DOHH2 (cell line): ENCODE measurements around the gene C19orf33.

Experiments
- H3F3A ChIP-seq: fragments of 200-600 bp; sonication (generic), shearing (Covaris generic); 2 replicates; pipeline ENCODE4 v1.6.0; 2016; ENCODE audit warnings: antibody characterized with exemption, mild to moderate bottlenecking; ENCODE audit not compliant: control insufficient read depth, insufficient read depth
- H3K27ac ChIP-seq: fragments of 200-600 bp; sonication (generic); 2 replicates; pipeline ENCODE4 v1.5.1; 2014; ENCODE audit warnings: low read depth, mild to moderate bottlenecking, low read length, moderate library complexity
- H3K27me3 ChIP-seq: fragments of 200-600 bp; sonication (generic); 2 replicates; pipeline ENCODE4 v1.6.1; 2014; ENCODE audit warnings: mild to moderate bottlenecking, low read length, mixed read lengths; ENCODE audit not compliant: control insufficient read depth
- H3K36me3 ChIP-seq: fragments of 200-600 bp; sonication (generic); 2 replicates; pipeline ENCODE4 v1.6.1; 2014; ENCODE audit warnings: mild to moderate bottlenecking, low read length, moderate library complexity, mixed read lengths; ENCODE audit not compliant: control insufficient read depth
- H3K4me1 ChIP-seq: fragments of 200-600 bp; sonication (generic); 2 replicates; pipeline ENCODE4 v1.6.1; 2014; ENCODE audit warnings: mild to moderate bottlenecking, low read length, mixed read lengths; ENCODE audit not compliant: control insufficient read depth
- H3K4me2 ChIP-seq: fragments of 200-600 bp; sonication (generic); 2 replicates; pipeline ENCODE4 v1.6.0; 2014; ENCODE audit warnings: mild to moderate bottlenecking, low read length, moderate library complexity
- H3K4me3 ChIP-seq: fragments of 200-600 bp; sonication (generic); 2 replicates; pipeline ENCODE4 v1.5.1; 2014; ENCODE audit warnings: mild to moderate bottlenecking, low read length, mixed read lengths
- H3K79me2 ChIP-seq: fragments of 200-600 bp; sonication (generic); 2 replicates; pipeline ENCODE4 v1.6.1; 2014; ENCODE audit warnings: mild to moderate bottlenecking, low read length, mixed read lengths; ENCODE audit not compliant: control insufficient read depth
- H3K9me2 ChIP-seq: fragments of 200-600 bp; sonication (generic); replicated peaks from 2 replicates; pipeline ENCODE4 v1.6.1; 2014; ENCODE audit warnings: mild to moderate bottlenecking, low read length, mixed read lengths; ENCODE audit not compliant: control insufficient read depth
- H3K9me3 ChIP-seq: fragments of 200-600 bp; sonication (generic); 2 replicates; pipeline ENCODE4 v1.6.1; 2014; ENCODE audit warnings: antibody characterized with exemption, low read length, mixed read lengths; ENCODE audit not compliant: control insufficient read depth, insufficient read depth
- H4K20me1 ChIP-seq: fragments of 200-600 bp; sonication (generic); 2 replicates; pipeline ENCODE4 v1.6.0; 2014; ENCODE audit warnings: low read depth, mild to moderate bottlenecking, antibody characterized with exemption, low read length, moderate library complexity; ENCODE audit not compliant: control insufficient read depth, insufficient read depth
- EZH2phosphoT487 ChIP-seq: fragments of 200-600 bp; sonication (generic); IDR thresholded peaks from 2 replicates; pipeline ENCODE4 v1.6.1; 2017; ENCODE audit warnings: borderline replicate concordance, mild to moderate bottlenecking, antibody characterized with exemption, low read length, moderate library complexity, mixed read lengths
- TF ChIP-seq, protein P1 (sequence below): fragments of 200-600 bp; sonication (generic); IDR thresholded peaks from one replicate; pipeline ENCODE4 v1.5.1; 2014; ENCODE audit warnings: antibody characterized with exemption, mild to moderate bottlenecking, low read depth, low read length; ENCODE audit not compliant: poor library complexity, severe bottlenecking

C19orf33 gene

DNA sequence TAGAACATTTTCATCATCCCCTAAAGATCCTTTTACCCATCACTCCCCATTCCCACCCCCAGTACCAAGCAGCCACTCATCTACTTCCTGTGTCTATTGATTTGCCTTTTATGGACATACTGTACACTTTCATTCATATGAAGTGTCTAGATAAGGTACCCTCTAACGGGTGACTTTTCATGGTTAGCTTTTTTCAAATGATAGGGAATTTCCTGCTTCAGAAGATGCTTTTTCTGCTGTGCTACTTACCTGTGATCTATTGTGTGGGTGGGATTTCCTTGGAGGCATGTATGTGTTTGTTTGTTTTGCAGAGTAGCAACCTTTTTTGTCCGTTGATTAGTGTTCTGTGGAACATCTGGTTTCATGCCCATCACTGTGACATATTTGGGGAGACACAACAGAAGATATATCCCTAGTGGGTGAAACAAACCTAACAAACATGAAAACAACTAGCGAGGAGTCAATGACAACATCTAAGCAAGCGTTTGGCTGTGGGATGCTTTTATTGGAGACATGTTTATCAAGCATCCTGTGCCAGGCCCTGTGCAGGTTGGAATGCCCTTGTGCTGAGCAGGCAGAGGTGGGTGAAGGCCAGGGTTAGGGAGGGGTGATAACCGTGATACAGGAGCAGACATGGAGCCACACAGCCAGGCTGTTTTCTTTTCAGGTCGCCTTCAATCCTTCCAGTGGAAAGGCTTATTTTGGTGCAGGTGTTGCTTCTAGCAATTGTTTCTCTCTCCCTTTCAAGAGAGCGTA is 22.1 kb upstream of the C19orf33 start:
- TF ChIP-seq EZH2phosphoT487 = no peak
- TF ChIP-seq, protein P1, sequence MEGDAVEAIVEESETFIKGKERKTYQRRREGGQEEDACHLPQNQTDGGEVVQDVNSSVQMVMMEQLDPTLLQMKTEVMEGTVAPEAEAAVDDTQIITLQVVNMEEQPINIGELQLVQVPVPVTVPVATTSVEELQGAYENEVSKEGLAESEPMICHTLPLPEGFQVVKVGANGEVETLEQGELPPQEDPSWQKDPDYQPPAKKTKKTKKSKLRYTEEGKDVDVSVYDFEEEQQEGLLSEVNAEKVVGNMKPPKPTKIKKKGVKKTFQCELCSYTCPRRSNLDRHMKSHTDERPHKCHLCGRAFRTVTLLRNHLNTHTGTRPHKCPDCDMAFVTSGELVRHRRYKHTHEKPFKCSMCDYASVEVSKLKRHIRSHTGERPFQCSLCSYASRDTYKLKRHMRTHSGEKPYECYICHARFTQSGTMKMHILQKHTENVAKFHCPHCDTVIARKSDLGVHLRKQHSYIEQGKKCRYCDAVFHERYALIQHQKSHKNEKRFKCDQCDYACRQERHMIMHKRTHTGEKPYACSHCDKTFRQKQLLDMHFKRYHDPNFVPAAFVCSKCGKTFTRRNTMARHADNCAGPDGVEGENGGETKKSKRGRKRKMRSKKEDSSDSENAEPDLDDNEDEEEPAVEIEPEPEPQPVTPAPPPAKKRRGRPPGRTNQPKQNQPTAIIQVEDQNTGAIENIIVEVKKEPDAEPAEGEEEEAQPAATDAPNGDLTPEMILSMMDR = no peak
- Histone ChIP-seq H3K4me1 (peaks cover 15% of the 10 kb centered on the region), H3K9me2 (no peaks in the 10 kb centered on the region), H3K4me2 (no peak overlapping the region), H3K79me2 (no peaks in the 10 kb centered on the region), H3K4me3 (no peak overlapping the region), H4K20me1 (no peaks in the 10 kb centered on the region), H3F3A (no peaks in the 10 kb centered on the region), H3K27ac (no peak overlapping the region), H3K9me3 (no peaks in the 10 kb centered on the region), H3K36me3 (no peaks in the 10 kb centered on the region), H3K27me3 (no peaks in the 10 kb centered on the region)

DNA sequence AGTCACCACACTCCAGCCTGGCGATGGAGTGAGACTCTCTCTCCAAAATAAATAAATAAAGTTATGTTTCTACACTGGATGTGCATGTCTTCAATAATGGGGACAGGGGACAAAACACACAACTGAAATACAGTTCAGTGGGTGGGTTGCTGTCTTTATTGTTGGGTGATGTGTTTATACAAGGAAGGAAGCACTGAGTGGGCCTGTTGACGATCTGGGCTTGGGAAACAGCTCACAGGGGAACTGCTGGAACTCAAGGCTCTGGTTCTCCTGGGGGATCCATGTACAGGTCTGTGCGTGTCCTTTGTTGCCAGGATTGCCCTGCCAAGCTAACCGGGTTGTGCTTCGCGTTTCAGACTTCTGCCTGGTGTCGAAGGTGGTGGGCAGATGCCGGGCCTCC is 20.8 kb upstream of the C19orf33 start:
- no peaks in the 10 kb centered on the region for H3K36me3 ChIP-seq
- H3K79me2 ChIP-seq = no peaks in the 10 kb centered on the region
- no peaks in the 10 kb centered on the region for H4K20me1 ChIP-seq

DNA sequence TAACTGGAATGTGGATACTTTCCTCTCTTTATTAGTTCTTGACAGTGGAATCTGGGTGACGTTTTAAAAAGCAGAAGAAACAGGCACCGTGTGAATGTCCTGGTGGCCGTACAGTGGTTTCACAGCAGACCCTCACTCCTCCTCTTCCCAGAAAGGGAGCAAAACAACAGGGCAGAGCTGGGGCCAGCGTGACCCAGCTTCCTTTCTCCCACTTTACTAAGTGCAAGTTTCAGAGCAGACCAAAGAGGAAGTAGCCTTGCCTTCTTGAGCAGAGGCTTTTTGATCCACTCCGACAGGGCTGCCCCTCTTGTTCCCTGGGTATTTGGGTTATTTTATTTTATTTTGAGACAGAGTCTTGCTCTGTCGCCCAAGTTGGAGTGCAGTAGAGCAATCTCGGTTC is 19.6 kb upstream of the C19orf33 start:
- Histone ChIP-seq H3F3A (no peaks in the 10 kb centered on the region), H3K27me3 (no peaks in the 10 kb centered on the region), H3K27ac (no peak overlapping the region), H3K9me2 (no peaks in the 10 kb centered on the region), H3K4me2 (peak overlapping the region; percentile 37), H3K4me1 (peaks cover 15% of the 10 kb centered on the region), H3K79me2 (no peaks in the 10 kb centered on the region), H3K4me3 (no peak overlapping the region), H4K20me1 (no peaks in the 10 kb centered on the region), H3K9me3 (no peaks in the 10 kb centered on the region), H3K36me3 (no peaks in the 10 kb centered on the region)
- TF ChIP-seq EZH2phosphoT487 = no peak
- TF ChIP-seq, protein P1 = no peak

More for the DNA sequence above, 20.8 kb upstream of the C19orf33 start:
- Histone ChIP-seq H3K4me2 (no peak overlapping the region), H3K27me3 (no peaks in the 10 kb centered on the region), H3K9me2 (no peaks in the 10 kb centered on the region), H3K4me1 (peaks cover 15% of the 10 kb centered on the region), H3F3A (no peaks in the 10 kb centered on the region), H3K4me3 (no peak overlapping the region), H3K27ac (no peak overlapping the region), H3K9me3 (no peaks in the 10 kb centered on the region)
- TF ChIP-seq, protein P1 = no peak
- TF ChIP-seq EZH2phosphoT487 = no peak
